NCI-H2081 treated with DMSO at 0.1 percent for 48 hours (cell line): ENCODE measurements around the gene SSTR4.

Source experiments
- DNase-seq: peaks from one replicate; lab custom pipeline; 2025; lab: John Stamatoyannopoulos, UW

The SSTR4 gene

DNA sequence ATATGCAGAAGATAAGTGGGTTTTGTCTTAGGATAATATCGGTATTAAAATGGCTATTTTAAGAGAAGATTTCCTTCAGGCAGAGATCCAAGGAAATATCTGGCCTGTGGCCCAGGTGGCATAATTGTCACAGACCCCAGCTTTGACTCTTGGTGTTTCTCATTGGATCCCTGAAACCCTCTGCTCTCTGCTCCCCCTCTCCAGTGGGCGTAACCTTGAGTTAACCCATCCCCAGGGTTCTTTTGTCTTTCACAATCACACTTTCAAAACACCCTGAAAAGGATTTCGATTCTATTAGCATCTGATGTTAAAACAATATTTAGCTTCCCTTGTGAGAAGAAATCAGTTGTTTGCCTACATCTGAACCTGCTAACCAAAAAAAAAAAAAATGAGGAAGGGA is 7.2 kb downstream of the SSTR4 start:
- DNase-seq: no peak

DNA sequence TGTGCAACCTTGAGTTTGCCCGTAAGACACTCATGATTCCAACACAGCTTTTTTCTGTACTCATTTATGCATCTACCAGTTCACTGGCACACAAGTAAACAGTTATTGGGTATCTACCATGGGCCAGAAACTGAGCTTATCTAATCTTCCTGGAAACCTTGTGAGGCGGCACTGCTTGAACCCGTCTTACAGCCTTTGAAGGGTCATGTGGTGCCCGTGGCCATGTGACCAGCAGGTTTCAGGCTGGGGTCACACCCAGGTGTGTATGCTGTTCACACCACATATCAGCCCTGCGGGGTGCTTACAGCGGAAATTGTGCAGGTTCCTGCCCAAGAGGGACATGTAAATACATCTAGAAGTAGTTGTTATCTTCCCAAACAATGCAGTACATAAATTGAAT is 8.3 kb downstream of the SSTR4 start:
- DNase-seq: no peak

GRCh38 chr20:23046431-23046830 is 11.3 kb downstream of the SSTR4 start:
- no peak for DNase-seq

DNA sequence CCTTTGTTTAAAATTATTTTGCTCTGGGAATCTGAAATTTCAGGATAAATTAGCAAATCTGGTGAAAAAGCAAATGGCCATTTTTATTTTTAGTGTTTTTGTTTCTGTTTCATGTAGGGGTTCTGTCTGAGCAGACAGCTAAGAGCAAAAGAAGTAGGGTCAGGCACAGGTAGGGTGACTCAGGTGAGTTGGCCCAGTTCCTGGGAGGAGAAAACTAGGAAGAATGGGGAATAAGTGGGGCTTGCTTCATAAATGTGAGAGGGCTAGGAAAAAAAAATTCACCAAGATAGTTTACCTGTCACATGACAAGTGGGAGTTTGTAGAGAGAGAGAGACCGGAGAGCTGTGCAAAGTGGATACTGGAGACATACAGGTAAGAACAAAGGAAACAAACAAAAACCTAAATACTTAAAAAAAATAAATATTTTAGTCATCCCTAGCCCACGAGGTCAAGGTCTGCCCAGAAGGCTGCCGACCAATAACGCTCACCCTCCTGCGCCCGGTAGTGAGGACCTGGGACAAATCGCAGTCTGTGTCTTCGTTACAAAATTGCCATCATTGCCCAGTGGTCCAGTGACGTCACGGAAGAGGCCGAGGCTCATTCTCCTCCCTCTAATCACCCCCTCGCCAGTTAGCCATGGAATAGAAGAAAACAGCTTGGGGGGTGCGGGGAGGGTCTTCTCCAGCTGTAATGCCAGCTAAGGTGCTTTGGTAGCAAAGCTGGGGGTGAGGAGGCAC is 12.1 kb downstream of the SSTR4 start:
- no peak for DNase-seq

GRCh38 chr20:23047738-23048214 is 12.7 kb downstream of the SSTR4 start:
- no peak for DNase-seq

DNA sequence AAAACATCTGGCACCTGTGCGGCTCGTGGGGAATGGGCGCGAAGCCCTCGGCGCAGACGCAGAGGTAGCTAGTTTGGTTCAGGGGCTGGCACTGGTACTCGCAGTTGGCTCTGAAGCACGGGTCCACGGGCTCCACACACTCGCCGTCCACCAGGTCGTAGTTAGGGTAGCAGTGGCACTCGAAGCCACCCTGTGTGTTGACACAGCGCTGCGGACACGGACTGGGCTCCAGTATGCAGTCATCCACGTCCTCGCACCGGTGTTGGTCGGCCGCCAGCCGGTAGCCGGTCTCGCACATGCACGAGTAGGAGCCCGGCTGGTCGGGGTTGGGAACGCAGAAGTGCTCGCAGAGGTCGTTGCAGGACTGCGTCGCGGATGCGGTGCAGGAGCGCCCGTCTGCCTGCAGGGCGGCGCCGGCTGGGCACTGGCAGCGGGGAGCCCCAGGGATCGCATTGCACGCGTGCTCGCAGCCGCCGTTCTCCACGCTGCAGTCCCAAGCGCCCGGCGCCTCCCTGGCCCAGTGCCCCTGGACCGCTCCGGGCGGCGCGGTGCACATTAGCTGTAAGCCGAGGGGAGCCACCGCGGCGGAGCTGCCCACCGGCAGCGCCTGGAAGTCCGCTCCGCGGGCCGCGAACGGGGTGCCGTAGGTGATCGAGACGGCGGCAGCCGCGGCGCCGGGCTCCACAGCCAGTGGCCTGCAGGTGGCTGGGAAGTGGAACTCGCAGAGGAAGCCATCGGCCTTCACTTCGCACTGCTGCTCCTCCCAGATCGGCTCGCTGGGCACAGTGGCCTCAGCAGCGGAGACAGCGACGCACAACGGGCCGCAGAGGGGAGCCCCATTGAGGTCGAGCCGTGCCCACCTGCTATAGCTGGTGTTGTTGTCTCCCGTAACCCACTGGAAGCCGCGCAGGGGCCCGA is 13.4 kb downstream of the SSTR4 start:
- DNase-seq: no peak

- DNase-seq: no peak
Measured at GRCh38 chr20:23049201-23050075, 14.3 kb downstream of the SSTR4 start, which contains the start of gene THBD. TSS of gene THBD (minus strand) at chr20:23049672. CDS start at chr20:23049504, 168 bp downstream.

DNA sequence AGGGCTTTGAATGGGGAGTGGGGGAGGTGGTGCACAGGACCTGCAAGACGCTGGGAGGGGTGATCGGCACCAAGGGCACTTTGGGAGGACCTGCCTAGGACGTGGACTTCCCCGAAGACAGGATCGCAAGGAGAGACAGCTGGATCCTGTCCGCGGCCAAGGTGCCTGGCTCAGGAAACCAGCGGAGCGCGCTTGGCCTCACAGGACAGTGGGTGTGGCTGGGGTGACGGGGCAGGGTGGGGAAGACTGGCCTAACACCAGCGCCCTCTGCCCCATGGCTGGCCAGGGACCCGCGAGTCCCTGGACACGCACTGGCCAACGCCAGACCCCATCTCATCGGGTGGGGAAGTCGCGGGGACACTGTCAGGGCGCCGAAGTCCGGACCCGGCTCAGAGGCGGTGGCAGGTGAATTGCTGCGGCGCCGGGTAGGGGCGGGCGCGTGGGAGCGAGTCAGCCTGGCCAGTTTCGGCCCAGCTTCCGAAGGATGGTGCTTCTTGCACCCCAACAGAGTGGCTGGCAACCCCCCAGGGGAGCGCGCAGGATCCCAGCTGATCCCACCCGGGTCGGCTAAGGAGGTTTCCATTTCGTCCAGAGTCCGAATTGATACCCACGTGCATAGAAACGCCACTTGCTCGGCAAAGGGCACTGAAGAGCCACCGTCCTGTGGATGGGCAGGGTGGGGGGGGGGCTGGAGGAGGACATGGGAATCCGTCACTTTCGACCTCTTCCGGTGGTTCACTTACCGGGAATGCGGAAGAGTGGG is 15.1 kb downstream of the SSTR4 start:
- DNase-seq: no peak

- no peak for DNase-seq
Measured at GRCh38 chr20:23050847-23051627, 15.9 kb downstream of the SSTR4 start.

GRCh38 chr20:23052904-23053303 is 17.8 kb downstream of the SSTR4 start:
- no peak for DNase-seq

DNA sequence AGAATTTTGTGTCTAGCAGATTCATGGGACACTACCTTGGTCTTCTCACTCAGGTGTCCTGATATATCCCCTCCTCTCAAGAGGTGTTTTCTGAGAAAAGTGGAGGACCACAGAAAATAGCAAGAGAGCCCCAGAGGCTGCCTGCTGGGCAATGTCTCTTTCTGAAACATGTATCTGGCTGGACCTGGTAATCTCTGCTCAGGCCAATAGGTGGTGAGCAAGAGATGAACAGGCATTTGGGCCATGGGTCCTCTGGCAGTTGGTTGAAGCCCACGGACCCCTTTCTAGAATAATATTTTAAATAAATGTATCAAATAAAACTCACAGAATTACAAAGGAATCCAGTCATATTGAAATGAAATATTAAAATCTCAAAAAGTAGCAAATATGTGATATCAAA is 23.1 kb downstream of the SSTR4 start:
- DNase-seq: no peak

DNA sequence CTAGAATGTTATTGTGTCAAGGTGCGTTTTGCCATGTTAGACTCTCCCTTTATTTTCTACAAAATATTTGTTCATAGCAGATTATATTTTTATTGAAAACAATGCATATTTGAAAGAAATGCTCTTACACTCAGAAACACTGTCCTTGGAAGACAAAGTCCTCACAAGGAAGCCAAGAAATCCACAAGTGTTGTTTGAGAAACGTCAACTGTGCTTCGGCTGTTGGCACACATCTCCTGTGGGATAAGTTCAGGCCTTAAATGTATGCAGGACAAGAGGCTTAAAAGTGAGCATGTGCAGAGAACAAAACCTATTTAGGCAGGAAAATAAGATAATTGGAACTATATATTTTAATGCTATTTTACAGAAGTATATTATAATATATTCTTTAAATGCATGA is 23.9 kb downstream of the SSTR4 start:
- DNase-seq: no peak

DNA sequence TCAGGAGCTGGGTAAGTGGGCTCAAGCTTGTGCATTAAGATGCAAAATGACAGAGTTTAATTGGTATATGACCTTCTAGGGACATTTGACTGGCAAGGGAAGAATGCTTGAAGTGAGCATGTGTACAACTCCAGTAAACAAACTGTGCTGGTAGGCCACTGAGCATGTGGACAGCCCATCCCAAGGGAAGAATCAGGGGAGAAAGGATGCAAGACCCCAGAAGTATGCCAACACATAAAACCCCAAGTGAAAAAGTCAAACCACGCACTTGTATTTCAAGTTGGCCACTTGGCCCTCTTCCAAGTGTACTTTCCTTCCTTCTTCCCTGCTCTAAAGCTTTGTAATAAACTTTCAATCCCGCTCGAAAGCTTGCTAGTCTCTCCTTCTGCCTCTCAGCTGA is 24.7 kb downstream of the SSTR4 start:
- no peak for DNase-seq

GRCh38 chr20:23060629-23061028 is 25.5 kb downstream of the SSTR4 start:
- DNase-seq: no peak

DNA sequence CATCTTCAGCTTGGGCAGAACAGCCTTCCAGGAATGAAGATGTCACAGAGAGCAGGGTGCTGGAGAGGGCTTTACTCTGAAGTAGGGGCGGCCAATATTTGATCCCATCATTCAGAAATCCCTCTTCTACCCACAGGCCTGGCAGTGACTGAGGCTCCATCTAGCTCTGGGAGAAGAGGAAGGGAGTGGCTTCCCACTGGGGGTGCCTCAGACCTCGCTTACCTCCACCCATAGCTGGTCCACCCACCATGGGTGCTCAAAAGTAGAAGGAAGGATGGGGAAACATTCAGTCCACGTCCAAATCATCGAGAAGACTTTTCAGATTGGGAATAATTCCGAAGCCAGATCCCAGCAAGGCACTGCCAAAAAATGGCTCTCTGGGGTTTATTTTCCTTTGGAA is 26.1 kb downstream of the SSTR4 start:
- DNase-seq: no peak

- no peak for DNase-seq
Measured at GRCh38 chr20:23061734-23062561, 26.8 kb downstream of the SSTR4 start.

GRCh38 chr20:23062632-23063031 is 27.5 kb downstream of the SSTR4 start:
- DNase-seq: no peak

DNA sequence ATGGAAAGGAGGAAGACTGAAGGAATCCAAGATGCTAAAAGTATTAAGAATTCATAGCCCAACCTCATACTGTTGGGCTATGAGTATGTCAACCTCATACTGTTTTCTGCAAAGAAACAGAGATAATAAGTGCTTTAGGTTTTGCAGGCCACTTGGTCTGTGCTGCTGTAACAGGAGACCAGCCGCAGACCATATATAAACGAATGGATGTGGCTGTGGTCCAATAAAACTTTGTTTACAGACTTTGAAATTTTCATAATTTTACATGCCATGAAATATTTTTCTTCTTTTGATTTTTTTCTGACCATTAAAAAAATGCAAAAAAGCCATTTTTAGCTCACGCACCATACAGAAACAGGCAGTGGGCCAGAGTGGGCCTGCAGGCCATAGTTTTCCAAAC is 28.1 kb downstream of the SSTR4 start:
- DNase-seq: no peak

- DNase-seq: no peak
Measured at GRCh38 chr20:23063581-23063980, 28.5 kb downstream of the SSTR4 start.
